OCI-LY3 (cell line): ENCODE results near the gene PTPN20.
"Not testable (repeated sequence)": the region's sequence is repeated elsewhere in the genome, so short reads cannot be mapped to it uniquely, and the experiment has no call there.

Source experiments
- CTCF ChIP-seq: fragments of 200-600, 300-600 bp; sonication (generic); IDR thresholded peaks from 2 replicates; pipeline ENCODE4 v1.5.1; 2014; ENCODE audit warnings: antibody characterized with exemption, low read length, low read depth
- EZH2phosphoT487 ChIP-seq: fragments of 200-600 bp; shearing (Covaris generic); IDR thresholded peaks from 2 replicates; pipeline ENCODE4 v1.6.1; 2018; ENCODE audit warnings: antibody characterized with exemption, mixed run types, low read depth

- not testable (repeated sequence) for TF ChIP-seq CTCF, EZH2phosphoT487
Observed at GRCh38 chr10:46922498-46922897, 11.3 kb downstream of the PTPN20 start.
